GM12872 (cell line): ENCODE measurements around the gene PANK1.

Experiments
- CTCF ChIP-seq: IDR thresholded peaks from 3 replicates; pipeline ENCODE4 v1.5.1; 2011; ENCODE audit warnings: low read depth, mild to moderate bottlenecking, low read length, moderate library complexity; ENCODE audit not compliant: insufficient read depth

PANK1 gene

GRCh38 chr10:89590326-89590725, 54.7 kb downstream of the PANK1 start:
- no peak for TF ChIP-seq CTCF

GRCh38 chr10:89589101-89589720, 55.8 kb downstream of the PANK1 start:
- TF ChIP-seq CTCF = no peak

DNA sequence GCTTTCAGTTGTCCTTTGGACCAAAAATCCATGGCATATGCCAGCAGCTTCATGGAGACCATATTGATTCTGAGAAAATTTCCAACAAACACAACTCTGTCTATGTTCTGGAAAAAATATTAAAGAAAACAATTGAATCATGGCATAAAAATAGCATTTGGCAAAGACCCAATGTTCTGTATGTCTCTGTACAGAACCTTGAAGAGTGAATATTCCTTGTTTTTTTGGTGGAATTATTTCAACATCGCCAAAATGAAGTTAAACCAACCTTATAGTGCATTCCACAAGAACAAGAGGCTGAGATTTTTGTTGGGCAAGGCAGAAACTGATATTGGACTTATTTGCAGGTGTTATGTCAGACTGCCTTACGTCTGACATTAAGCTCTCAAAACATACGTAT, 56.4 kb downstream of the PANK1 start:
- TF ChIP-seq CTCF = no peak

GRCh38 chr10:89582022-89582421, 63.0 kb downstream of the PANK1 start:
- TF ChIP-seq CTCF = no peak

DNA sequence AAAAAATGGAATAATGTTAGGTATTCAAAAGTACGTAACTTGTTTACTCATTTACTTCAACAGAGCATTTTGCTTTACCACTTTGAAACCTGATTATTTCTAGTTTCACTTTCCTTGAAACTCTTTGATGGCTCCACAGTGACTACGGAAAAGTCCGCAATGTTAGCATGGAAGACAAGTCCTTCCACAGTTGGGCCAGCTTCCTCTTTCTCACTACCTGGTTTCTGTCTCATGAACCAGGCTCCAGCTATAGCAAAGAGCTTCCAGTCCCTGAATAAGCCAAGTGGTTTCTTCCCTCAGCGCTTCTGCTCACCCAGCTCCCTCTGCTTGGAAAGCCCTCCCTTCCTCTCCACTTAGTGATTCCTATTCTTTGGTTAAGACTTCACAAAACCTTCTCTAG, 64.8 kb downstream of the PANK1 start:
- no peak for TF ChIP-seq CTCF

DNA sequence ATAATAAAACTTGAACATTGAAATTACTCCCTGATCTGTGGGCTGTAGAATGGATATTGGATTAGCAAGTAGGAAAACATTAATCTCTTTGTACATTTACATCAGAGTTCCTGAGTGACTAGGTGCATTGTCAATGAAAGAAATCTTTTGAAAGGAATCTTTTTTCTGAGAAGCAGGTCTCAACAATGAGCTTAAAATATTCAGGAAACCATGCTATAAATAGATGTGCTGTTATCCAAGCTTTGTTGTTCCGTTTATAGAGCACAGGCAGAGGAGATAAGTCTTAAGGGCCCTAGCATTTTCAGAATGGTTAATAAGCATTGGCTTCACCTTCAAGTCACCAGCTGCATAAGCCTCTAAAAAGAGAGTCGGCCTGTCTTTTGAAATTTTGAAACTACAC, 68.3 kb downstream of the PANK1 start:
- TF ChIP-seq CTCF = no peak

DNA sequence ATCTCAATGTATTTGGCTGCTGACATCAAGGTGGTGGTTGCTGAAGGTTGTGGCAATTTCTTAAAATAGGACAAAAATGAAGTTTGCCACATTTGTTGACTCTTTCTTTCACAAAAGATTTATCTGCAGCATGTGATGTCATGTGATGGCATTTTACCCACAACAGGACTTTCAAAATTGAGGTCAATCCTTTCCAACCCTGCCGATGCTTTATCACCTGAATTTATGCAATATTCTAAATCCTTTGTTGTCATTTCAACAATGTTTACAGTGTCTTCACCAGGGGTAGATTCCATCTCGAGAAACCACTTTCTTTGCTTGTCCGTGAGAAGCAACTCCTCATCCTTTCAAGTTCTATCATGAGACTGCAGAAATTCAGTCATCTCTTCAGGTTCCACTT, 69.0 kb downstream of the PANK1 start:
- TF ChIP-seq CTCF = no peak
